Measurements from ENCODE around the gene CDK5RAP3.

The CDK5RAP3 gene

DNA sequence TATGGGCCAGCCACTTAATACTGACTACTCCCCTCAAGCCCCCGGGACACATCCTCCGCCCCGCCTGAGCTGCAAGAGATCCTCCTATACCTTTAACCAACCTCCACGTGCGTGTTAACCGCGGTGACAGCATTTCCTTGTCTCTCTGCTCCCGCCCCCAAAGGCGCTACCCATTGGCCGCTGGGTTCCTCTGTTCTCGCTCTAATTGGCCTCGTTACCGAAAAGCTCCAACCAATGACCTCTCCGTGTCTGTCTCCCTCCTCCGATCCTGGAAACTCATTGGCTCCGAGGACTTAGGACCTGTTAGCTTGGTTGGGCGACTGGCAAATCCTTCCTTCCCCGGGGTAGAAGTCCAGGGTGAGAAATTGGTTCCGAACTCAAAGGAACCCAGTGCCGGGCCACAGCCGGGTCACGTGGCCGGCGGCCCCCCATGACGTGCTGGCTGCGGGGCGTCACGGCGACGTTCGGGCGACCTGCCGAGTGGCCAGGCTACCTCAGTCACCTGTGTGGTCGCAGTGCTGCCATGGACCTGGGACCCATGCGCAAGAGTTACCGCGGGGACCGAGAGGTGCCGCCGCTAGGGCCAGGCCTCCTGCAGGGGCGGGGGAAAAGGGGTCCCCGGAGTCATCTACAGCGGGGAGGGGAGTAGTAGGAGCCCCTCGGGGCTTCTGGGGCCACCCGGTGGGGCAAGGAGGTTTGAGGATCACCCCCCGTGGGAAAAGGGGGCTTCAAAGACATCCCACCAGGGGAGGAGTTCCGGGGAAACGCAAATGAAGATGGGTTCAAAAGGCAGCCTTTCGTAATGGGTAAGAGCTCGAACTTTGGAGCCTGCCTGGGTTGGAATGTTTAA lies 29.4 kb upstream of the CDK5RAP3 start, which contains the start of gene PNPO:
PNPO (plus strand) TSS at position 326 of the 850 bp plus-strand sequence; CDS start at position 431, 105 bp downstream.
- Mint-ChIP-seq H3K4me3 (peak within 1 kb of the TSS; percentile 81), H3K4me1 (peaks cover 41% of the 10 kb centered on the region), H3K36me3 (ENCODE audit: insufficient read depth) (peaks cover 6% of the 10 kb centered on the region), H3K9me3 (no peaks in the 10 kb centered on the region), H3K27me3 (no peaks in the 10 kb centered on the region), H3K27ac (ENCODE audit: low read depth) (peak within 1 kb of the TSS; percentile 85)
- ATAC-seq (replicated peaks; ENCODE audit: extremely low read depth, poor library complexity, severe bottlenecking) (peak; percentile 98), DNase-seq (ENCODE audit: low spot score in 2 of 2) (peak; percentile 80 to 90)

- peak overlapping the region; percentile 85 for H3K27ac Mint-ChIP-seq (ENCODE audit: low read depth)
- no peaks in the 10 kb centered on the region for H3K9me3 Mint-ChIP-seq
- peak overlapping the region; percentile 81 for H3K4me3 Mint-ChIP-seq
- ATAC-seq (replicated peaks; ENCODE audit: extremely low read depth, poor library complexity, severe bottlenecking) (no peak), DNase-seq (ENCODE audit: low spot score in 2 of 2) (no peak)
- H3K4me1 Mint-ChIP-seq = peaks cover 40% of the 10 kb centered on the region
- peaks cover 6% of the 10 kb centered on the region for H3K36me3 Mint-ChIP-seq (ENCODE audit: insufficient read depth)
- no peaks in the 10 kb centered on the region for H3K27me3 Mint-ChIP-seq
Measured at GRCh38 chr17:47942096-47942510, 28.8 kb upstream of the CDK5RAP3 start.

DNA sequence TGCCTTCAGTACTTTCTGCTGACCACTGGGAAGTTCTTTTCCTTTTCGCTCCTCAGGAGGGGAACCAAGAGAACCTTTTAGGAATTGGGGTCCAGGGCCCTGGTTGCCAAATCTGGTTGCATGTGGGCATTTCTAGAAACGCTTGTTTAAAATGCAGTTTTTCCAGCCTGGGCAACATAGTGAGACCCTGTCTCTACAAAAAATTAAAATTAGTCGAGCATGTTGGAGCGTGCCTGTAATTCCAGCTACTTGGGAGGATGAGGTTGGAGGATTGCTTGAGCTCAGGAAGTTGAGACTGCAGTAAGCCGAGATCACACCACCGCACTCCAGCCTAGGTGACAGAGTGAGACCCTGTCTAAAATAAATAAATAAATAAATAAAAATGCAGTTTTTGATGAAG lies 28.3 kb upstream of the CDK5RAP3 start:
- no peak for DNase-seq (ENCODE audit: low spot score in 2 of 2)
- Mint-ChIP-seq H3K27ac (ENCODE audit: low read depth) (no peak overlapping the region), H3K4me1 (peaks cover 42% of the 10 kb centered on the region), H3K4me3 (peak overlapping the region; percentile 81), H3K36me3 (ENCODE audit: insufficient read depth) (peaks cover 6% of the 10 kb centered on the region), H3K27me3 (no peaks in the 10 kb centered on the region), H3K9me3 (no peaks in the 10 kb centered on the region)
- ATAC-seq (replicated peaks; ENCODE audit: extremely low read depth, poor library complexity, severe bottlenecking) = no peak

DNA sequence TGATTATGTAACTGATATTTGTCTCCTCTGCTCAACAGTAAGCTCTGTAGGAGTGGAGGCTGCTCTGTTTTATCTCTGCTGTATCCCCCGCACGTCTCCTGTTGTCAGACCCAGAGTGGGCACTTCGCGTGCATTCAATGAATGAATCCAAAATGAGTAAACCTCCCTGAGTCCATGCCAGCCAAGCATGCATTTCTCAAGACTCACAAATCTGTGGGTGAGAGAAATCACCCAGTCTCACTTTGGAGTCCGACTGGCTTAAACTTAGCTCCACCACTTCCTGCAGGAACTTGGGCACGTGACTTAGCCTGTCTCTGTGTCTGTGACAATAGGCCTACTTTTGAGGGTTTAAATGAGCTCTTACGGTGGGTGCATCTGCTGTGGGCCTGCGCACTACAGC lies 25.8 kb upstream of the CDK5RAP3 start:
- H3K27ac Mint-ChIP-seq (ENCODE audit: low read depth) = peak overlapping the region; percentile 42
- peaks cover 56% of the 10 kb centered on the region for H3K4me1 Mint-ChIP-seq
- peak overlapping the region; percentile 37 for H3K4me3 Mint-ChIP-seq
- no peak for DNase-seq (ENCODE audit: low spot score in 2 of 2)
- H3K36me3 Mint-ChIP-seq (ENCODE audit: insufficient read depth) = peaks cover 12% of the 10 kb centered on the region
- no peak for ATAC-seq (replicated peaks; ENCODE audit: extremely low read depth, poor library complexity, severe bottlenecking)
- no peaks in the 10 kb centered on the region for H3K27me3 Mint-ChIP-seq
- no peaks in the 10 kb centered on the region for H3K9me3 Mint-ChIP-seq

DNA sequence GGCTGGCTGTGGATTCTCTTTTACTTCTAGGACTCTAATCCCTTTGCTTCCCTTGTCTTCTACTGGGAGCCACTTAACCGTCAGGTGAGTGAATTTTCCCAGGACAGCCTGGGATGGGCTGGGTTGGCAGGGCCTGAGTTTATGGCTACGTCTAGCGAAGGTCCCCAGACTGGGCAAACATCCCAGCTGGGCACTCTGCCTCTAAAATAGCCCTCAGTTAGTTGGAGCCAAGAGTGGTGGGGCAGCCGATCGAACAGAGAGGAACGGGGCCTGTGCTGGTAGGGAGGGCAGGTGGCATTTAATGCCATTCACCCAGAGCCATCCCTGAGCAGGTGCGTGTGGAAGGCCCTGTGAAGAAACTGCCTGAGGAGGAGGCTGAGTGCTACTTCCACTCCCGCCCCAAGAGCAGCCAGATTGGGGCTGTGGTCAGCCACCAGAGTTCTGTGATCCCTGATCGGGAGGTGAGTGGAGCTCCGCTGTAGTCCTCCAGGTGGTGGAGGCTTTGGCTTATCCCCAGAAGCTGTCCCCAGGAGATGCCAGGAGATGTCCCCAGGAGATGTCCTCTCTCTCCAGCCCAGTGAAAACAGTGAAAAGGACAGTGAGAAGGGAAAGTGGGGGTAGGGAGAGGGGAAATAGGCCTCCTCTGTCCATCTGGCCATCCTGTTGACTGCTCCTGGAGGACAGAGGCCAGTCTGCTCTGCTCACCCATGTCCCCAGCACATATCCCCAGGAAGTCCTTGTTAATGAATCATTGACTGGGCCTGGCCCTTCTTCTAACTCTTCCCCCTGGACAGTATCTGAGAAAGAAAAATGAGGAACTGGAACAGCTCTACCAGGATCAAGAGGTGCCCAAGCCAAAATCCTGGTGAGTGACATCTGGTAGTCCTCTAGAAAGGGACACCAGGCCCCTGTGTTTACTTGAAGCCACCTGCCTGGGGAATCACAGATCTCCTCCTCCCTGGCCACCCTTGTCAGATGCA lies 25.1 kb upstream of the CDK5RAP3 start:
- no peaks in the 10 kb centered on the region for H3K9me3 Mint-ChIP-seq
- no peaks in the 10 kb centered on the region for H3K27me3 Mint-ChIP-seq
- peak overlapping the region; percentile 42 for H3K27ac Mint-ChIP-seq (ENCODE audit: low read depth)
- DNase-seq (ENCODE audit: low spot score in 2 of 2) (no peak), ATAC-seq (replicated peaks; ENCODE audit: extremely low read depth, poor library complexity, severe bottlenecking) (no peak)
- peak overlapping the region; percentile 37 for H3K4me3 Mint-ChIP-seq
- peaks cover 12% of the 10 kb centered on the region for H3K36me3 Mint-ChIP-seq (ENCODE audit: insufficient read depth)
- H3K4me1 Mint-ChIP-seq = peaks cover 55% of the 10 kb centered on the region

GRCh38 chr17:47946516-47946915 lies 24.4 kb upstream of the CDK5RAP3 start:
- H3K9me3 Mint-ChIP-seq = no peaks in the 10 kb centered on the region
- DNase-seq (ENCODE audit: low spot score in 2 of 2) = no peak
- peaks cover 48% of the 10 kb centered on the region for H3K4me1 Mint-ChIP-seq
- peak overlapping the region; percentile 16 for H3K27ac Mint-ChIP-seq (ENCODE audit: low read depth)
- H3K4me3 Mint-ChIP-seq = no peak overlapping the region
- H3K27me3 Mint-ChIP-seq = no peaks in the 10 kb centered on the region
- no peak for ATAC-seq (replicated peaks; ENCODE audit: extremely low read depth, poor library complexity, severe bottlenecking)
- peaks cover 10% of the 10 kb centered on the region for H3K36me3 Mint-ChIP-seq (ENCODE audit: insufficient read depth)

GRCh38 chr17:47946929-47947397 lies 23.9 kb upstream of the CDK5RAP3 start:
- Mint-ChIP-seq H3K4me3 (no peak overlapping the region), H3K4me1 (peaks cover 46% of the 10 kb centered on the region)
- ATAC-seq (replicated peaks; ENCODE audit: extremely low read depth, poor library complexity, severe bottlenecking) = peak; percentile 70

DNA sequence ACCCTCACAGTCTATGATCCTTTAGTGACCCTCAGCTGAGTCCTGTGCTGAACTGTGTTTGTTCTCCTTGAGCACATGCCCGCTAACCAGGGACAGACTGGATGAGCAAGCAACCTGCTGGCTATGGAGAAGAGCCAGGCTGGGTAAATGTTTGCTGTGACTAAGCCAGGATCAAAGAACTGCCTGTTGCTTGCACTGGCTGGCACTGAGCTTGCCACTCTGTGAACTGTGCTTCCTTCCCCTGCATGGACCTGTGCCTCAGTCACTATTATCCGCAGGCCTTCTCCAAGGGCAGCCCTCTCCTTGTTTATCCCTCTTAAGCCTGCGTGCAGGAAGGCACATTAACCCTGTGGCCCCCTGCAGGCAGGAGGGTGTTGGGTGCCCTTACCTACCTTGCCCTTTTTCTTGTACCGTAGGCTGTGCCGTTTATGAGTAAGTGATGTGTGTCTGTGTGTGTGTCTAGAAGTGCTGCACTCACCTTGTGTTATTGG lies 22.2 kb upstream of the CDK5RAP3 start:
- Mint-ChIP-seq H3K4me1 (peaks cover 37% of the 10 kb centered on the region), H3K36me3 (ENCODE audit: insufficient read depth) (peaks cover 8% of the 10 kb centered on the region), H3K9me3 (no peaks in the 10 kb centered on the region), H3K27me3 (no peaks in the 10 kb centered on the region), H3K4me3 (no peak overlapping the region), H3K27ac (ENCODE audit: low read depth) (peak overlapping the region; percentile 47)
- DNase-seq (ENCODE audit: low spot score in 2 of 2) (no peak), ATAC-seq (replicated peaks; ENCODE audit: extremely low read depth, poor library complexity, severe bottlenecking) (no peak)

More at GRCh38 chr17:47946929-47947397, 23.9 kb upstream of the CDK5RAP3 start:
- peak; percentile 53 to 56 for DNase-seq (ENCODE audit: low spot score in 2 of 2)
- Mint-ChIP-seq H3K27ac (ENCODE audit: low read depth) (peak overlapping the region; percentile 16), H3K9me3 (no peaks in the 10 kb centered on the region), H3K27me3 (no peaks in the 10 kb centered on the region), H3K36me3 (ENCODE audit: insufficient read depth) (peaks cover 9% of the 10 kb centered on the region)

GRCh38 chr17:47949197-47949759 lies 21.6 kb upstream of the CDK5RAP3 start:
- peak; percentile 41 for ATAC-seq (replicated peaks; ENCODE audit: extremely low read depth, poor library complexity, severe bottlenecking)
- Mint-ChIP-seq H3K4me1 (peaks cover 36% of the 10 kb centered on the region), H3K36me3 (ENCODE audit: insufficient read depth) (peaks cover 8% of the 10 kb centered on the region), H3K9me3 (no peaks in the 10 kb centered on the region), H3K4me3 (peak overlapping the region; percentile 63), H3K27me3 (no peaks in the 10 kb centered on the region), H3K27ac (ENCODE audit: low read depth) (peak overlapping the region; percentile 47)
- DNase-seq (ENCODE audit: low spot score in 2 of 2) = peak; percentile 49 to 72

DNA sequence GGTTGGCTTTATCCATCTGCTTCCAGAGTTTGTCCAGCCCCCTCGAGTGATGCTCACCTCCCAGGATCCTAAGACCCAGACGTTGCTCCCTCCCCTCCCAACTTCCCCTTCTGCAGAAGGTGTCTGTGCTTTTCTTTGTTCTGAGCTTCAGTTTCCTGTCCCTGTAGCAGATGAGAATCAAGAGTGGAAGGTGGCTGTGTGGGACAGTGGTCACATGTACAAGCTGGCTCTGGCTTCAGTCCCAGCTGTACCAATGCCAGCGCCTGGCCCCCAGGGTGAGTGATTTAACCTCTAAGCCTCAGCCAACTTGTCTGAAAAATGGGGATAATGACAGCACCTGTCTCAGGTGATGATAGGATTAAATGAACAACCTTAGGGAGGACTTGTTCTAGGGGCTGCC lies 21.0 kb upstream of the CDK5RAP3 start:
- DNase-seq (ENCODE audit: low spot score in 2 of 2) (no peak), ATAC-seq (replicated peaks; ENCODE audit: extremely low read depth, poor library complexity, severe bottlenecking) (peak; percentile 52)
- peaks cover 6% of the 10 kb centered on the region for H3K36me3 Mint-ChIP-seq (ENCODE audit: insufficient read depth)
- H3K4me3 Mint-ChIP-seq = peak overlapping the region; percentile 63
- peak overlapping the region; percentile 47 for H3K27ac Mint-ChIP-seq (ENCODE audit: low read depth)
- H3K9me3 Mint-ChIP-seq = no peaks in the 10 kb centered on the region
- peaks cover 29% of the 10 kb centered on the region for H3K4me1 Mint-ChIP-seq
- no peaks in the 10 kb centered on the region for H3K27me3 Mint-ChIP-seq

DNA sequence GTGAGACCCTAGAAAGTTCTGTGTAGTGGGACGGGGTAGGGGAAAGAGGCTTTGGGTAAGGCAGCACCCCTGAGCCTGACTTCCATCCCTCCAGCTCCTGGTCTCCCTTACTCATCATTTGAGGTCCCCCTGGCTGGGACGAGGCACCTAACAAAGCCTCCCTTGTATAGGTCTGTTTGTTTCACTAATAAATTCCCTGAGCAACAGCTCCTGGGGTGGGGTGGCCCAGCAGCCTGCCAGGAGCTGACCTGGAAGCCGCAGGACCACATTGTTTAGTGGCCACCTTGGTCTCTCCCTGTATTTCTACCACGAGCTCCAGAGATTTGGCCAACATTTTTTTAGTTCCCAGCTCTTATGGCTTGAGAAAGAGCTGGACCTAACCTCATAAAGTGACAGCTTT lies 20.5 kb upstream of the CDK5RAP3 start:
- no peak for ATAC-seq (replicated peaks; ENCODE audit: extremely low read depth, poor library complexity, severe bottlenecking)
- Mint-ChIP-seq H3K4me3 (no peak overlapping the region), H3K27ac (ENCODE audit: low read depth) (no peak overlapping the region), H3K4me1 (peaks cover 24% of the 10 kb centered on the region), H3K9me3 (no peaks in the 10 kb centered on the region), H3K36me3 (ENCODE audit: insufficient read depth) (peaks cover 6% of the 10 kb centered on the region), H3K27me3 (no peaks in the 10 kb centered on the region)
- DNase-seq (ENCODE audit: low spot score in 2 of 2) = no peak
